ENCODE results near the gene ZBTB20. TPM values are rescaled to one million over a fixed set of nuclear protein-coding genes. Genes with fewer than 3 reads are reported as not detected.

The ZBTB20 gene
- total RNA-seq, 3 donors from 2014 or later (not counting 1 experiment from before 2014, with no cell fraction given), result 52.7 to 58.3 (median 55.9) TPM

GRCh38 chr3:114374433-114374990 is 772.6 kb downstream of the ZBTB20 start:
- peaks cover 6% of the 10 kb centered on the region for H3K36me3 ChIP-seq (ENCODE audit: control insufficient read depth, insufficient read depth, low read length)
- no peak overlapping the region for H3K27ac Mint-ChIP-seq
- 94% methylated on average over 2 of the region's 2 CpGs for WGBS (ENCODE audit: insufficient coverage)
- no peak overlapping the region for H3K4me3 ChIP-seq (ENCODE audit: low read length)
- no peaks in the 10 kb centered on the region for H3K4me1 Mint-ChIP-seq
- no peaks in the 10 kb centered on the region for H3K27me3 ChIP-seq (ENCODE audit: control insufficient read depth, insufficient read depth, low read length)
- no peaks in the 10 kb centered on the region for H3K9me3 ChIP-seq (ENCODE audit: control insufficient read depth, insufficient read depth, low read length)
- H3K27me3 Mint-ChIP-seq (ENCODE audit: low read depth in 2 of 2), result no peaks in the 10 kb centered on the region
- TF ChIP-seq CTCF (IDR thresholded peaks at IDR 0.05), result no peak
- no peak overlapping the region for H3K27ac ChIP-seq (ENCODE audit: low read length)
- H3K36me3 Mint-ChIP-seq, result no peaks in the 10 kb centered on the region
- intact Hi-C loops (cut with micrococcal nuclease), result no loop called here
- no peak overlapping the region for H3K4me3 Mint-ChIP-seq
- DNase-seq (no peak), ATAC-seq (no peak)
- H3K9me3 Mint-ChIP-seq, result no peaks in the 10 kb centered on the region
- H3K4me1 ChIP-seq (ENCODE audit: control insufficient read depth, insufficient read depth, low read length), result no peaks in the 10 kb centered on the region

- H3K27ac Mint-ChIP-seq, result no peak overlapping the region
- H3K9me3 Mint-ChIP-seq, result no peaks in the 10 kb centered on the region
- 97% methylated on average over 3 of the region's 3 CpGs for WGBS (ENCODE audit: insufficient coverage)
- H3K36me3 Mint-ChIP-seq, result peaks cover 7% of the 10 kb centered on the region
- H3K27me3 Mint-ChIP-seq (ENCODE audit: low read depth in 2 of 2), result no peaks in the 10 kb centered on the region
- TF ChIP-seq CTCF (IDR thresholded peaks at IDR 0.05), result no peak
- H3K27me3 ChIP-seq (ENCODE audit: control insufficient read depth, insufficient read depth, low read length), result no peaks in the 10 kb centered on the region
- no peaks in the 10 kb centered on the region for H3K4me1 Mint-ChIP-seq
- H3K27ac ChIP-seq (ENCODE audit: low read length), result no peak overlapping the region
- no peak overlapping the region for H3K4me3 Mint-ChIP-seq
- intact Hi-C loops (cut with micrococcal nuclease), result no loop called here
- no peak overlapping the region for H3K4me3 ChIP-seq (ENCODE audit: low read length)
- ATAC-seq, result no peak
- no peaks in the 10 kb centered on the region for H3K9me3 ChIP-seq (ENCODE audit: control insufficient read depth, insufficient read depth, low read length)
- DNase-seq, result peak in 1 of 2 donors; percentile 20
- no peaks in the 10 kb centered on the region for H3K36me3 ChIP-seq (ENCODE audit: control insufficient read depth, insufficient read depth, low read length)
- no peaks in the 10 kb centered on the region for H3K4me1 ChIP-seq (ENCODE audit: control insufficient read depth, insufficient read depth, low read length)
Measured at GRCh38 chr3:114370537-114371174, 776.4 kb downstream of the ZBTB20 start.

- Histone ChIP-seq H3K27ac (ENCODE audit: low read length) (no peak overlapping the region), H3K27me3 (ENCODE audit: control insufficient read depth, insufficient read depth, low read length) (no peaks in the 10 kb centered on the region), H3K9me3 (ENCODE audit: control insufficient read depth, insufficient read depth, low read length) (no peaks in the 10 kb centered on the region), H3K36me3 (ENCODE audit: control insufficient read depth, insufficient read depth, low read length) (no peaks in the 10 kb centered on the region), H3K4me3 (ENCODE audit: low read length) (no peak overlapping the region), H3K4me1 (ENCODE audit: control insufficient read depth, insufficient read depth, low read length) (no peaks in the 10 kb centered on the region)
- Mint-ChIP-seq H3K4me3 (no peak overlapping the region), H3K4me1 (no peaks in the 10 kb centered on the region), H3K9me3 (no peaks in the 10 kb centered on the region), H3K27me3 (ENCODE audit: low read depth in 2 of 2) (no peaks in the 10 kb centered on the region), H3K36me3 (peaks cover 7% of the 10 kb centered on the region), H3K27ac (no peak overlapping the region)
- no peak for TF ChIP-seq CTCF (IDR thresholded peaks at IDR 0.05)
- DNase-seq, result no peak
- whole genome bisulfite sequencing (ENCODE audit: insufficient coverage), result 100% methylated on average over 2 of the region's 3 CpGs
- intact Hi-C loops (cut with micrococcal nuclease), result loop anchor here (10.0 kb wide), 1 partner anchor 49 kb away; no protein-coding TSS in a partner anchor
- no peak for ATAC-seq
Measured at GRCh38 chr3:114365909-114366308, 781.2 kb downstream of the ZBTB20 start.
